NCI-H226 (cell line): Measurements from ENCODE around the gene SEZ6L.

ENCODE experiments used
- DNase-seq: peaks from one replicate; pipeline ENCODE4 v3.0.0-alpha.2; 2015

SEZ6L gene

DNA sequence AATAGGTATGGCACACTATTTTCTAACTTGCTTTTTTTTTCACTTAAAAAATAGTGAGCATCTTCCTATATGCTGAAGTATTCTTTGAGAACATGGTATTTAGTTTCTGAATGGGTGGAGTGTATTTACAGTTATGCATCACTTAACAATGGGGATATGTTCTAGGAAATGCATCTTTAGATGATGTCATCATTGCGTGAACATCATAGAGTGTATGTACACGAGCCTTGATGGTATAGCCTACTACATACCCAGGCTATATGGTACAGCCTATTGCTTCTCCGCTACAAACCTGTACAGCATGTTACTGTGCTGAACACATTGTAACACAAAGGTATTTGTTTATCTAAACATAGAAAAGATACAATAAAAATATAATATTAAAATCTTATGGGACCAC is 135.5 kb downstream of the SEZ6L start:
- no peak for DNase-seq

DNA sequence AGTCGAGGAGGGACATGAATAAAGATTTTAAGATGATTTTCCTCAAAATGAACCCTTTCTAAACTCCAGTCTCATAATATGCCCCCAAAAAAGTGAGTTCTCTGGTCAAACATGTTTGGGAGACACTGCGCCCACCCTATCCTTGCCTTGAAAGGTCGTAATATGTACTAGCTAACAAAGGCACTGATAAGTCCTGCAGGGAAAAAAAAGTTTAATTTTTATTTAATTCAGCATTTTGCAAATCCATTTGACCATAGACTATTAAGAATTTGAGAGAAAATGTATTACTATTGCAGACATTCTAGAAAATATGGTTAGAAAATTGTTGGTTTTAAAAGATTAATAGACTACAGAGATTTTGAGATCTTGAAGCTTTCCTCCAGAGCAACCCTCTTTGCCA is 139.2 kb downstream of the SEZ6L start:
- no peak for DNase-seq

DNA sequence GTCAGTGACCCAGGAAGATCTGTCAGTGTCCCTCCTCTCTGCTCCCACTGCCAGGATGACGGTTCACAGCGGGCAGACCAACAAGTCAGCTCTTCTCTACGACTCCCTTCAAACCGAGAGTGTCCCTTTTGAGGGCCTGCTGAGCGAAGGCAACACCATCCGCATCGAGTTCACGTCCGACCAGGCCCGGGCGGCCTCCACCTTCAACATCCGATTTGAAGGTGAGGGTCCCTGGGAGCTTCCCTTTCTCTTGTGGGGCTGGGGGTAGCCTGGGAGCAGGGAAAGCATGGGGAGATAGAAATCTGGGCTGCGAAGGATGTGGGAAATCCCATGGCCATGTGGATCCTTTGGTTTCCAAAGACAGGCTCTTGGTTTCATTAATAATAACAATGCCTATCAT is 141.4 kb downstream of the SEZ6L start:
- DNase-seq, result no peak

DNA sequence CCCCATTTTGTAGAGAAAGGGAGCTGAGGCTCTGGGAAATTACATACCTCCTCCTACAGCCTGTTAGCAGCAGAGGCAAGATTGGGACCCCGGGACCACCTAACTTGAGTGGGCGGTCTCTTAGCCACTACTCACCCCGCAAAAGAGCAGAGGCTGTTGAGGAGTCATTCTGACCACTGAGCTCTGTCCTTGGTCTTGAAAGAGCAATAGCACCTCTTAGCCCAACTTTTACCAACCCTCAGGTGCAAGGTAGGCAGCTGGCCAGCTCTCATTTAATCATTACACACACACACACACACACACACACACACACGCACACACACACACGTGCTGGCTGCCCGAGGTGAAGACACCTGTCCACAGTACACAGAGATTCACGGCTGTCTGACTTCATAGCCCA is 144.0 kb downstream of the SEZ6L start:
- DNase-seq, result no peak

DNA sequence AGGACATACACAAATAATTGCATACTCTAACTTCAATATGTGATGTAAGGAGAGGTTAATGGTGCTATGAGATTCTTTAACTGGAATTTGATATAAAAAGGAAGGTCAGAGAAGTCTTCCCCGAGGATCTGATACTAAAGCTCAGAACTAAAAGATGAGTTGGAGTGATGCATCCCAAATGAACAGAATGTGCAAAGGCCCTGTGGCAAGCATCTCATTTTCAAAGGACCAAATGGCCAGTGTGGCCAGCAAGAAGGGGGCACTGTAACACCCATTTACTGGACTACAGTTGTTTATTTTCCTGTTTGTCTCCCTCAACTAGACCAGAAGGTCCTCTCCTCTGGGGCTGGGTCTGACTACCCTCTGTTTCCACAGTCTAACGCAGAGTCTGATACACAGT is 144.9 kb downstream of the SEZ6L start:
- DNase-seq, result no peak

DNA sequence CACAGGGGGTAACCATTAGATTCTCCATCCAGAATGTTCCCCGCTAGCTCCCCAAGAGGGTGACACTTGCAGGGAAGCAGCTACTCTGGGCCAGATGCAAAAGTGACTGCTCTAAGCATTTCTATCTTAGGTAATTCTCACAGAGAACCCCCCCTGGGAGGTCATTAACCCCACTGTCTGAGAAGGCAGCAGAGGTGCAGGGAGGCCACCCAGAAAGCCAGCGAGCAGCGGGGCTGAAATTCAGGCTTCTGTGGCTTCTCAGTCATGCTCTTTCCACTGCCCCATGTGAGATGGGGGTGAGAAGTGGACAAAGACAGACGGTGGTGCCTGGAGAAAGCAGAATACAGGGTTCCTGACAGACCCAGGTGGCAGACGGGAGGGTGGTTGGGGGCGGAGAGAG is 145.4 kb downstream of the SEZ6L start:
- DNase-seq, result no peak

DNA sequence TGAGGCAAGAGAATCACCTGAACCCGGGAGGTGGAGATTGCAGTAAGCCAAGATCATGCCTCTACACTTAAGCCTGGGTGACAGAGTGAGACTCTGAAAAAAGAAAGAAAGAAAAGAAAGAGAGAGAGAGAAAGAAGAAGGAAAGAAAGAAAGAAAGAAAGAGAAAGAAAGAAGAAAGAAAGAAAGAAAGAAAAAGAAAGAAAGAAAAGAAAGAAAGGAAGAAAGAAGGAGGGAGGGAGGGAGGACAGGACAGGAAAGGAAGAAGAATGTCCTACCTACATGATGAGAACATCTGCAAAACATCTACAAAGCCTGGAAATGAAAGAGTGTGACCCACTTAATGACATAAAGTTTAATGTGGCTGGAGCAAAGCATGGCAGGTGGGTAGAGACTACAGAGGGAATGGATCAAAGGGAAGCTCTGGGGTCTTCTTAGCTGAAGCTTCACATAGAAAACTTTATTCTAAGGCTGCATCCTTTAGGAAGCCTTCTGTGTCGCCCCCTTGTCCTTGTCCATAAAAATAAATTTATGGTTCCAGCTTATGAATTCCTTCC is 147.5 kb downstream of the SEZ6L start:
- DNase-seq, result no peak

DNA sequence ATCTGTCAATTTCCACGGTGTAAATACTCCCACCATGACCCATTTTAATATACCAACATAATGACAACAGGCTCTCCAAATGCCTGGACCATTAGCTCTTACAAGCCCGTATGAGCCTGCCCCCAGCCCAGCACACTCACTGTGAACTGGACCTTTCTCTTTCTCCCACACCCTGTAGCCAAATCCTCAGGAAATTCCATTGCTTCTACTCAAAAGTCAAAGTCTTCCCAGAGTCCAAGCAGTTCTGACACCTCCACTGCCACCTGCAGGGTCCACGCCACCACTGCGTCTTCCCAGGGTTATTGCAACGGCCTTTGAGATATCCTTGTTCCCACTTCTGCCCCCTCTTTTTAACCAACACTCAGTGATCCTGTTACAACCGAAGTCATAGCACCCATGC is 149.7 kb downstream of the SEZ6L start:
- no peak for DNase-seq

DNA sequence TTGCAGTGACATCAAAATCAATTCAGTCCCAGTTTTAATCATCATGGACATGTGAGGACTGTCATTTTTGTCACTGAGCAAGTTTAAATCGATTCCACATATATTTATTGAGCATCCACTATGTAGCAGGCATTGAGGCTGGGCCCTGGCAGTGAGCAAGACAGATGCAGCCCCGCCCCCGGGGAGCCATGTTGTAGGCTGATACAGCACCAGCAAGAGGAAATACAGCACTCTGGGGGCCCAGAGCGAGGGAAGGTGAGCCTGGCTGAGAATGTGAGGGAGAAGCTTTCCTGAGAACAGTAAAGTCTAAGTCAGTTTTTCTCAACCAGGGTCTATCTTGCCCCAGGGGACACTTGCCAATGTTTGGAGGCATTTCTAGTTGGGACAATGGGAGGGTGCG is 151.2 kb downstream of the SEZ6L start:
- DNase-seq, result no peak

DNA sequence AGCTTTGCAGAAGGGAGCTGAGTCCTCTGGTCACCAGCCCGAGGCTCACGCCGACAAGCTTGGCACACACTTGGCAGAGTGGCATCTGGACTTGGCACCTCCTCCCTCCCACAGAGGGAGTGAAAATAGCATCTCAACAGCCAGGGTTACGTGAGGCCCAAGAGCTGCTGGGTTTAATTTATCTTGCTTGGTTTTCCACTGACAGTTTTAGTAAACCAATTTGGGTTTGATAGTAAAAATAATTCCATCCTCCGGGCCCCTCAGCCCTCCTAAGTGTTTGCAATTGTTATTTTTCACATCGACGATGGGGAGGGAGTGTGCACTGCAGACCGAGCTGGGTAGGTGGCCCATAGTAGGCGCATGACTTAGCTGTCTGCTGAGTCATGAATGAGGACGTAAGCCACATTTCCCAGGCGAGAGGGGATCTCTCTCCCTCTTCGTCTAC is 152.2 kb downstream of the SEZ6L start:
- DNase-seq, result no peak

DNA sequence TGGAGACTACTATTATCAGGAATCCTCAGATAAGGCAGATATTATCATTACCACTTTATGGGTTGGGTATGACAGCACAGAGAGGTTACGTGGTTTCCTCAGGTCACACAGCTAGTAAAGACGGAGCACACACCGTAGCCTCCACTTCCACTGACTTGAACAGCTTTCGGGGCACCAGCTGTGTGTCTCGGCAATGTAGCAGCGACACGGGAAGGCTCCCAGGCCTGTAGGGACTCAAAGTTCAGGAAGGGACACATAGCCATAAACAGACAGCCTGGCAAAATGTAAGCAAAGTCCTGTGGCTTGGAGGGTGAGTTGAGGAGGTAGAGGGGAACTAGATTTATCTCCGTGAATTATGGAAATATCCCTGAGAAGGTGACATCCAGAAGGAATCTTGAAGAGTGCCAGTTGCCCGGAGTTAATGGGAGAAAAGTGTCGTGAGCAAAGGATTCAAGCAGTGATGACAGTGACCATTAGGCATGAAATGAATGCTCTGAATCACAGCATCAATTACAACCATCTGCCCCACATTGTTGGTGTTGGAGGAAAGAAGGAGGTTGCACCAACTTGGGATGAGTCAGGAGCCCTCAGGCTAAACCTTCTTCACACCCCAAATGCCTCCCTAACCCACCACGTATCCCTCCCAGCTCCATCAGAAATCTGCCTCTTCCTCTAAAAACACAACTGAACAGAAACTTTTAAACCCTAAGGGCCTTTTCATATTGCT is 153.1 kb downstream of the SEZ6L start:
- peak; percentile 76 for DNase-seq

DNA sequence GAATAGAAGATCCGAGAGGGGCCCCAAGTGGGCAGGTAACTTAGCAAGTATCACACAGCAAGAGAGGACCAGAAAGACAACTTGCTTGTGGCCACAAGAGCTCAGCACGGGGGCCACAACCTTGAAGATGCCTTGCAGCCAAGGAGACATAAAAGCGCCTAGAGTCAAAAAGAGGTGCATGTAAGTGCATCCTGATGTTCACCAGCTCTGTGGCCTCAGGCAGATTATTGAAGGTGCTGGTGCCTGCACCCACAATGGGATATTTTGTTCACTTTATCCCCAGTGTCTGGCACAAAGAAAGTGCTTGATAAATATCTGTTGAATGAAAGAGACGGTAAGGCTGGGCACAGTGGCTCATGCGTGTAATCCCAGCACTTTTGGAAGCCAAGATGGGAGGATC is 153.8 kb downstream of the SEZ6L start:
- no peak for DNase-seq

DNA sequence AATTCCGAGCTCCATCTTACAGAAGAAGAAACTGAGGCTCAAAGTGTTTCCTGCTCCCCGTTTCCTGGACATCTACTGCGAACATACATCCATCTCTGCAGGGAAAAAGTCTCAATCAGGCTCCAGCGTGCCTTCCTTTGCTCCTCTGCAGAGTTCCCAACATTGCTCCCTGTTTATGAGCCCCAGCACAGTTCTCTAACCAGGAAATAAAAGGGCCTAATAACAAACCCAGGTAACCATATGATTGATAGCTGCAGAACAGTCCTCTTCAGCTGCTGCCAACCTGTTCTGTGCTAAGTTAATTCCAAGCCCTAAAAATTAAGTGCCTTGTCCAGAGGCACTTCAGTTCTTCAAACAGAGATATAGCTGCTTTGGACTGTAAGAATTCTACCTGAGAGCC is 154.9 kb downstream of the SEZ6L start:
- no peak for DNase-seq

DNA sequence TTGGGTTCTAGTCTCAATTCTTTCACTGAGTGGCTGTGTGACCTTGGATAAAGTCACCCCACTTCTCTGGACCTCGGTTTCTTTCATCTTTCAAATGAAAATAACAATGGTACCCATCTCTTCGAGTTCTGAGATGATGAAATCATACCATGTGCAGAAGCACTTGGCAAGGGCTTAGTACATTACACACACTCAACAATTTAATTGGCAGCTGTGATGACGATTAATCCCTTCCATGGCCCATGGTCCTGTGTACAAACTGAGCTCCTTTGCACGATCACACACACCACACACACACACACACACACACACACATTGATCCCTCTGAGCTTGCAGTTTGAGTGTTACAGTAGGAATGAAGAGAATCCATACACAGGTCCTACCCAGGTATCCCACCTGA is 156.4 kb downstream of the SEZ6L start:
- no peak for DNase-seq

DNA sequence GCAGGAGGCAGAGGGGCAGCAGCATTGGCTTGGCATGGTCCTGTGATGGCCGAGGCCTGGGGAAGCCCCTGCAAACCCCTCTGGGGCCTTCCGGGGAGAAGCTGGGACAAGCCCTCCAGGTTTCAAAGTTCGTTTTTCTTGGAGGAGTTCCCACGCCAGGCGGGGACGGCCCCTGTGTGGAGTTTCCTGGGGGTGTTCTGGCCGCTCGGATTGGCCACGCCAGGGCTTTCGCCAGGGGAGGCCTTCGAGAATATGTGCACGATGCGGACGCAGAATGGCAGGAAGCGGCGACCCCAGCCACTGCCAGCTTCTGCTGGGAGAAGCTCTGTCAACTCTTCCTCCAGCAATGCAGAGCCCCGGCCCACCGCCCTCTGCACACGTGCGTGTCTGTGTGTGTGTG is 157.5 kb downstream of the SEZ6L start:
- no peak for DNase-seq

DNA sequence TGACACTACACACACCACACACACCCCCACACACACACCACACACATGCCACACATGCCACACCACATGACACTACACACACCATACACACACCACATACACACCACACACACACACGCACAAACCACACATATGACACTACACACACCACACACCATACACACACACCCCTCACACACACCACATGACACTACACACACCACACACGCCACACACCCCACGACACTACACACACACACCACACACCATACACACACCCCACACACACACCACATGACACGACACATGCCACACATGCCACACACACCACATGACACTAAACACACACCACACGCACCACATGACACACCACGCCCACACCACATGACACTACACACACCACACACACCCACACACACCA is 158.0 kb downstream of the SEZ6L start:
- no peak for DNase-seq

DNA sequence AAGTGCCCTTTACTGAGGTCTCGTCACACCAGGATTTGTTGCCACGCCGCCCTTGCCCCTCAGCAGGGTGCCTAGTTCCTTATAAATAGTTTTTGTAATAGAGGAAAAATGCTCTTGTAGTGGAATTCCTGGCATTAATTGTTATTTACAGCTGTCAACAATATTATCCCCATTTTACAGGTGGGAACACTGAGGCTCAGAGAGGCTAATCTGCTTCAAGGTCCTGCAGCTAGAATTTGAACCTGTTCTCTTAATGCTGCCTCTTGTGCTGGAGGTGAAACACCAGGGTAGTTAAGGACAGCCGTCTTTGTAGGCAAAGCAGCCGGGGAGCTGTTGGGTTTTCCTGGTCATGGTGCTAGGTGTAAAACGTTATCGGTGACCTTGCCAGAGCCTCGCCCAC is 159.0 kb downstream of the SEZ6L start:
- no peak for DNase-seq

DNA sequence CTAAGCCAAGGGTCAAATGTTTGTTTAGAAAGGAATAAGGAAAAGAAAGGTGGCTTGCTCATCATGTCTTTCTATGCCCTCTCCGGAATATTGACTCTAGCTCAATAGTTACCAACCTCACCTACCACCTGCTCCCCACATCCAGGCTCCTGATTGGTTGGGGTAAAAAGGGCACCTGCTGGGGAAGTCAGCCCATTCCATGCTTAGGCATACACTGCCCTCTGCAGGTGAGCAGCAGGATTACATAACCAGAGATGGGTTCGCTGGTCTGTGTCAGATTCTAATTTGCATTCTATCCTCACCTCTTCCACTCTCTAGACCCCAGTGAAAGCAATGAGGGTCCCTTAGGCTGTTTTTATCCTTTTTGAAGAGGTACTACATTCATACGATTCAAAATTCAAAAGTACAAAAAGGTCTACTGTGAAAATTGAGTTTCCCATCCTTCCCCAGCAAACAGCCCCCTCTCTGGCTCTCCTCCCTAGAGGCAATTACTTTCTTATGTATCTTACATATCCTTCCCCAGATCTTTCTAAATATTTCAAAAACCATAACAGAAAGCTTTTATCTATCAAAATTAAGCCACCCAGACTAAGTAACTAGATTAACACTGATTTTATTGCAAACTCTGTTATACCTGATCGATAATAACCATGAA is 161.8 kb downstream of the SEZ6L start:
- peak; percentile 7 for DNase-seq

DNA sequence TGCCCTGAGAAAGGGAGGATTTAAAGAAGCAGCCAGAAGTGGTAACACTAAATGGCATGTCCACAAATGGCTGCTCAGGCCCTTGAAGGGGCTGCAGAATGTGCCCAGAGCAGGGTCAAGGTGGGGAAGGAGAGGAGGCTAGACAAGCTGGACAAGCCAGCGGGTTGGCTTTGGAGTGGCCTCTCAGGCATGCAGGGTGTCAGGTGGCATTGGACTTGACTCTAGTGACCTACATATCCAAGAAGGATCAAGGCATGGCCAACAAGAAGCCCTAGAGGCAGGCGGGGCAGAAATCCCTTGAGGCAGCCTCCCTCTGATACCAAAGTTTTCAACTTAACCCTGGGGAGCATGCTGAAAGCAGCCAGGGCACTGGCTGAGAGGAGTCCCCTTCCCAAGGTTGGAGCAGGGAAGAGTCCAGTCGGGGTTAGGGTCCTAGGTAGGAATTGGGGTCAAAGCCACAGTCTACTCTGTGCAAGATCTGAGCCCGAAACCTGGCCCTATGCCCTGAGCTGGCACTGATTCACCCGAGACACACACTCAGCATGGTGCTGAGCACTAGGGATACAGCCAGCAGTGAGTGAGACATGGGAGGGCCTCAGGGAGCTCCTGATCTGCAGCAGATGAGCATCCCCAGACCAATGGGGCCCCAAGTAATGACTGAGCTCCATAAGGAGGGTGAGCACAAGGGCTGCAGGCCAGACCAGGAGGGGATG is 164.0 kb downstream of the SEZ6L start:
- no peak for DNase-seq

DNA sequence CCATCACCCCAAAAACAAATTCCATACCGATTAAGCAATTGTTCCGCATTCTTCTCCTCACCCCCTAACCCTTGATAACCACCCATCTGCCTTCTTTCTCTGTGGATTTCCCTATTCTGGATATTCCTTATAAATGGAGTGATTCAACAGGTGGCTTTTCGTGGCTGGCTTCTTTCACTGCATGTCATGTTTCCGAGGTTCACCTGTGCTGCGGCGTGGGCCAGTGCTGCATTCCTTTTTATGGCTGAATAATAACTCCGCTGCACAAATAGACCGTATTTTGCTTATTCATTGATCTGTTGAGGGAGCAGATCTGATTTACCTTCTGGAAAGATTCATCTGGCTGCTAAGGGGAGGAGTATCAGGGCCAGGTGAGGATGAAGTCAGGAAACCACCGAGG is 165.0 kb downstream of the SEZ6L start:
- DNase-seq, result no peak

DNA sequence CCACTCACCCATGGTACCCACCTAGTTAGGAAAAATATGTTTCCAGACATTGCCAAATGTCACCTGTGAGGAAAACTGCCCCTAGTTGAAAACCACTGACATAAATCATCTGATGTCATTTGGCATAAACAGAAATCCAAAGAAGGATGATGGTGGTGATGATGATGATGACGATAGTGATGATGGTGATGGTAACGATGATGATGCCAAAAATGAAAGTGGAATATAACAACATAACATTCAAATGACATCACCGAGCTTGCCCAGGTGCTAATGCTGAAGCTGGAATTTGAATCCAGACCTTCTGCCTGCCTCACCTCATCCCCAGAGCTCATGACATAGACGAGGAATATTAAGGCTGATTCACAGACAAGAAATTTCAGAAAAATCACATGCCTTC is 167.5 kb downstream of the SEZ6L start:
- no peak for DNase-seq

DNA sequence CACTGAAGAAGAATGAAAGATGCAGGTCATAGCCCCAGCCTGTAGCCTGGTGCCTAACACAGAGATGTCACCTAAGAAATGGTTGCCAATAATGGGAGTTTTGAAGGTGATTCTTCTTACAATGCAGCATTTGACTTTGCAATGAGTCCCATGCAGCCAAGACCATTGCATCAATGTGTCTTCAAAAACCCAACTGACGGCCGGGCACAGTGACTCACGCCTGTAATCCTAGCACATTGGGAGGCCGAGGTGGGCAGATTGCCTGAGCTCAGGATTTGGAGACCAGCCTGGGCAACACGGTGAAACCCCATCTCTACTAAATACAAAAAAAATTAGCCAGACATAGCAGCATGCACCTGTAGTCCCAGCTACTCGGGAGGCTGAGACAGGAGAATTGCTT is 170.5 kb downstream of the SEZ6L start:
- no peak for DNase-seq

DNA sequence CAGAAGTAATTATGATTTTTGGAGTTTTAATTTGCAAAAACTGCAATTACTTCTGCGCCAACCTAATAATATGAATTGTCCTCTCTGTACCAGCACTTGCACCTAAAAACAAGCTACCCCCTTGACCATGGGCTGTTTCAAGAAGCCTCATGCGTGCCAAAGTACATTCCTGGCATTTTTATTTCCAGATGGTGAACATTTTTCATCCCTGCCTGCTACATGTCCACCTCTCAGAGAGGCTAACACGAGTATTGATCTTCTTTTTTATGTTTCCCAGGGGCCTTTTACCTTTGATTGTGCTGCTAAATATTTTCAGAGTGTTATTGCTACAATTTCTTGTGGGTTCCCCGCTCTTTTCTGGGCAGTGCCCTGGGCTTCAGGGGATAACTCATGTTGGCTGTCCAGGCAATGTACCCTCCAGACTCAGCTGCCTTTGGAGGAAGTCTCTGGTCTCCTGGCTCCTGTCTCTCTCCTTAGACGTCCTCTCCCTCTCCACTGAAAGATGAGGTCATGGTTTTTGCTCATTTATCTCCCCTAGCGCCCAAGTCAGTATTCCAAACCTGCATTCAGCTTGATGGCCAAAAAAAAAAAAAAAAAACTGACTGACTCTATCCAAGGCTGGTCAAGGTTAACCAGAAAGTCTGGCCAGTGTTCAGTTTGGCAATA is 173.6 kb downstream of the SEZ6L start:
- no peak for DNase-seq
